ENCODE results near the gene LRCH1.

The LRCH1 gene

DNA sequence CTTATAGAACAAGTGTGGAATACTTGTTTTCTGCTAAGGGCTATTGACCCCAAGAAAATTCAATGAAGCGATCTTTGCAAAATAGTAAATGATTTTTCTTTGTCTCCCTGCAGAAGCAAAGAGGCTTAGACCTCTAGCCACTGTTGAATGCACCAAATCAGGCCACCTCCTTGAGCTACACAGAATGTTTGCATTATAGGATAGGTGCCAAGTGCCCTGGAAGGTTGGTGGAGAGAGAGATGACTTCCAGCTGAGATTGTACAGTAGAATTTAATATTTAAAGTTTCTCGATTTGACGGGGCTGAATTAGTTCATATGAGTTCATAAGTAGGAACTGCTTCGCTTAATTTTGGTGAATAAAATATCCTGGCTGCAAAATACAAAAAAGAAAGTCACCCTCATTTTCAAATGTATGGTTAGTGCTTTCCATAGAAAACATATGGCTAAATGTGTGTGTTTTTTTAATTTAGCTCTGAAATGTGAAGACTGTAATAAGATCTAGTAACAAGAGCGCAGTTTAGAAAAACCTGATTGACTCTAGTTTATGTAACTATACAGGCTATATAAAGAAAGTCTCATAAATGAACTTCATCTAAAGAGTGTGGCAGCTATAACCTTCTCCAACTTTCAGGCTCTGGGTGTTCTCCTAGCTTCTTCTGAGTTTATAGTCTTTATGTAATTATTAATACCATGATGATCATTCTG is 41.6 kb downstream of the LRCH1 start:
- Histone ChIP-seq H3K4me1 (ENCODE audit: insufficient read depth, low read length) (peaks cover 3% of the 10 kb centered on the region), H2AFZ (ENCODE audit: low read depth, low read length) (no peak overlapping the region), H3K9me3 (ENCODE audit: low read length) (no peaks in the 10 kb centered on the region), H3K4me3 (ENCODE audit: low read length) (no peak overlapping the region), H3K36me3 (ENCODE audit: insufficient read depth, low read length) (no peaks in the 10 kb centered on the region), H3K27me3 (ENCODE audit: insufficient read depth, low read length) (no peaks in the 10 kb centered on the region)

- Histone ChIP-seq H3K4me3 (ENCODE audit: low read length) (no peak overlapping the region), H3K27me3 (ENCODE audit: insufficient read depth, low read length) (no peaks in the 10 kb centered on the region), H3K9me3 (ENCODE audit: low read length) (no peaks in the 10 kb centered on the region), H3K4me1 (ENCODE audit: insufficient read depth, low read length) (peaks cover 3% of the 10 kb centered on the region), H3K36me3 (ENCODE audit: insufficient read depth, low read length) (no peaks in the 10 kb centered on the region), H2AFZ (ENCODE audit: low read depth, low read length) (no peak overlapping the region)
These were observed 42.3 kb downstream of the LRCH1 start for GRCh38 chr13:46595136-46595884.

DNA sequence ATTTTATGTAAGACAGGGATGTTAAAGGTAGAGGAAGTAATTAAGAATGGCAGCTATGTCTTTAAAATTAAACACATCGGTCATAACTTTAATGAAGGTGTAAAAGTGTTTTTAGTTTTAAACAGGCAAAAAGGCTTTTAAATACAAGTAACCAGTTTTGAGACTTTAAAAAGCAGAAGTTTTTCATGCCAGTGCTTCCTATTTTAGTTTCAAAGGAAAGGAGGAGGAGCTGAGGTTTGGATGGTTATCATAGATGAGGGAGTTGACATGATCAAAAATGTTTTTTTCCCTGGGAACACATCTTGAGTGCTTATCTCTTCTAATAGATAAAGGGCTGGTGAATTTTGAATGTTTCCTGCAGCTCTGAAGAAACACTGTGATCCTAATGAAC is 42.9 kb downstream of the LRCH1 start:
- Histone ChIP-seq H3K4me3 (ENCODE audit: low read length) (no peak overlapping the region), H3K9me3 (ENCODE audit: low read length) (no peaks in the 10 kb centered on the region), H3K4me1 (ENCODE audit: insufficient read depth, low read length) (peaks cover 3% of the 10 kb centered on the region), H3K36me3 (ENCODE audit: insufficient read depth, low read length) (no peaks in the 10 kb centered on the region), H3K27me3 (ENCODE audit: insufficient read depth, low read length) (no peaks in the 10 kb centered on the region), H2AFZ (ENCODE audit: low read depth, low read length) (no peak overlapping the region)

GRCh38 chr13:46596466-46596865 is 43.5 kb downstream of the LRCH1 start:
- Histone ChIP-seq H3K4me1 (ENCODE audit: insufficient read depth, low read length) (peaks cover 3% of the 10 kb centered on the region), H3K4me3 (ENCODE audit: low read length) (no peak overlapping the region), H3K36me3 (ENCODE audit: insufficient read depth, low read length) (no peaks in the 10 kb centered on the region), H3K27me3 (ENCODE audit: insufficient read depth, low read length) (no peaks in the 10 kb centered on the region), H2AFZ (ENCODE audit: low read depth, low read length) (no peak overlapping the region), H3K9me3 (ENCODE audit: low read length) (no peaks in the 10 kb centered on the region)

DNA sequence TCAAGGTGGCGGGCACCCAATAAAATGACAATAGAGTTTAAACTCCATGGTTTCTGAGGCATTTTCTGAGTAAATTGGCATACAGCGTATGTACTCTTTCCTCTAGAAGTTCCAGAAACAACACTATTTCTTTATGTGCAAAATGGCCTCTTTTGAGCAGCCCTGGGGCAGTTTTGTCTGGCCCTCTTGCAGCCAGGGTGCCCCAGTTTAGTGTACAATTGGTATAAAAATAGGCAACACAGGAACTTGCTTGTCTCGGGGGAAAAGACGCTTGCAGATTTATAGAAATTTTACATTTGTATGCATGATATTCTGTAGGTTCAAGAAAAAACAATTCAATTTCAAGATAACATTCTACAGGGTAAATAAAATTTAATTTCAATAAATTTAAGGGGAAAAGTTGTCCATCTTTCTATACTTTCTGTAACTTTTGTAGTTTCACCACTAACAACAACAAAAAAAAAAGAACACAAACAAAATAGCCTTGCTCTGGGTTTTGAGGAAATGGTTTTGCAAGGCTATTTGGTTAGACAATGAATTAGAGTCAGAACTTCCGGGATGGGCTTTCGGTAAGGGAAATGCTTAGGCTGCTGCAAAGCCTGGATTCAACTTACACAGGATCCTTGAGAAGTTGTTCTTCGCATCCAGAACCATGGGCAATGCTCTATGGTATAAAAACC is 45.3 kb downstream of the LRCH1 start:
- Histone ChIP-seq H3K27me3 (ENCODE audit: insufficient read depth, low read length) (no peaks in the 10 kb centered on the region), H3K36me3 (ENCODE audit: insufficient read depth, low read length) (no peaks in the 10 kb centered on the region), H3K4me1 (ENCODE audit: insufficient read depth, low read length) (peaks cover 3% of the 10 kb centered on the region), H3K9me3 (ENCODE audit: low read length) (no peaks in the 10 kb centered on the region), H2AFZ (ENCODE audit: low read depth, low read length) (no peak overlapping the region), H3K4me3 (ENCODE audit: low read length) (no peak overlapping the region)

DNA sequence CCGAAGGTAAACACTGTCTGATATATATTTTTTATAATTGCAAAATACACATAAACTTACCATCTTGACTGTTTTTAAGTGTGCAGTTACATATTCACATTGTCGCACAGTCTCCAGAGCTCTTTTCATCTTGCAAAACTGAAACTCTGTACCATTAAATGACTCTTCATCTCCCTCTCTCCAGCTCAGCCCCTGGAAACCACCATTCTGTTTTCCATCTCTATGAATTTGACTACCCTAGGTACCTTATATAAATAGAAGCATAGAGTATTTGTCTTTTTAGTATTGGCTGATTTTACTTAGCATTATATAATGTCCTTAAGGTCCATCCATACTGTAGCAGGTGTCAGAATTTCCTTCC is 45.8 kb downstream of the LRCH1 start:
- no peak overlapping the region for H2AFZ ChIP-seq (ENCODE audit: low read depth, low read length)
- peaks cover 3% of the 10 kb centered on the region for H3K4me1 ChIP-seq (ENCODE audit: insufficient read depth, low read length)
- no peaks in the 10 kb centered on the region for H3K9me3 ChIP-seq (ENCODE audit: low read length)
- H3K27me3 ChIP-seq (ENCODE audit: insufficient read depth, low read length) = no peaks in the 10 kb centered on the region
- H3K36me3 ChIP-seq (ENCODE audit: insufficient read depth, low read length) = no peaks in the 10 kb centered on the region
- H3K4me3 ChIP-seq (ENCODE audit: low read length) = no peak overlapping the region

DNA sequence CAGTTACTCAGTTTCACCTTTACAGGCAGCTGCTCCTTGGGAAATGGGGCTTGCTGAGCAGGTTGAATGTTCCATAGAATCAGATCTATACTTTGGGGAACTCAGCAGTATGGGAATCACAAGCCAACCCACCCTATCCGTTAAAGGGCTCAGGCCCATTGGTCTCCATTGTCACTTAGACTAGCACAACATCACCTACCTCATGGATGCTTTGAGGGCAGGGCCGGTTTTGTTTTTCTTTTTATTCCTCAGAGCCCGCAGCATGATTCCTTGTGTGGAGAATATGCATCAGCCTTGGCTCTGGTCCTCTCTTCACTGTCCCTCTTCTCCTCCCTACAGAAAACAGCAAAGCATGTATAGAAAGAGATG is 48.0 kb downstream of the LRCH1 start:
- no peaks in the 10 kb centered on the region for H3K9me3 ChIP-seq (ENCODE audit: low read length)
- H2AFZ ChIP-seq (ENCODE audit: low read depth, low read length) = no peak overlapping the region
- H3K27me3 ChIP-seq (ENCODE audit: insufficient read depth, low read length) = no peaks in the 10 kb centered on the region
- no peak overlapping the region for H3K4me3 ChIP-seq (ENCODE audit: low read length)
- H3K4me1 ChIP-seq (ENCODE audit: insufficient read depth, low read length) = peaks cover 2% of the 10 kb centered on the region
- H3K36me3 ChIP-seq (ENCODE audit: insufficient read depth, low read length) = no peaks in the 10 kb centered on the region

GRCh38 chr13:46602531-46602930 is 49.6 kb downstream of the LRCH1 start:
- Histone ChIP-seq H3K4me3 (ENCODE audit: low read length) (no peak overlapping the region), H2AFZ (ENCODE audit: low read depth, low read length) (no peak overlapping the region), H3K27me3 (ENCODE audit: insufficient read depth, low read length) (no peaks in the 10 kb centered on the region)

DNA sequence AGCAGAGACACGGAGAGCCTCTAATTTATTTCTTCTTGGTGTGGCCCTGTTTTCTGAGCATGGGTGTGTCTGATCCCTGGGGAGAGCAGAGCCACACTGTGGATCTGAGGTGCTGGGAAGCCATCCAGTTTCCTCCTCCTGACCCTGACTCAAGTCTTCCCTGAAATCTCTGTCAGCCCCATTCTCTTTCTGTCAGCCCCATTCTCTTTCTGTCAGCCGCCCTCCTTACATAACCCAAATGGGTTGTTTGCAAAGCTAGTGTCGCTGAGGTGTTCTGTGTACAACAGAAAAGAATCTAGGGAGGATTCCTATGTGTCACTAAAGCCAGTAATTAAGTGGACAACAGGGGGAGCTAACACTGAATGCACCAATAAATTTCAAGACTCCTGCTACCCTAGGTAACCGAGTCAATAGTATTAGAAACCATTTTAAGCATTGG is 50.2 kb downstream of the LRCH1 start:
- Histone ChIP-seq H3K4me3 (ENCODE audit: low read length) (no peak overlapping the region), H3K36me3 (ENCODE audit: insufficient read depth, low read length) (no peaks in the 10 kb centered on the region), H3K9me3 (ENCODE audit: low read length) (no peaks in the 10 kb centered on the region), H3K4me1 (ENCODE audit: insufficient read depth, low read length) (no peaks in the 10 kb centered on the region), H3K27me3 (ENCODE audit: insufficient read depth, low read length) (no peaks in the 10 kb centered on the region), H2AFZ (ENCODE audit: low read depth, low read length) (no peak overlapping the region)

More at GRCh38 chr13:46602531-46602930, 49.6 kb downstream of the LRCH1 start:
- H3K36me3 ChIP-seq (ENCODE audit: insufficient read depth, low read length) = no peaks in the 10 kb centered on the region
- H3K9me3 ChIP-seq (ENCODE audit: low read length) = no peaks in the 10 kb centered on the region
- no peaks in the 10 kb centered on the region for H3K4me1 ChIP-seq (ENCODE audit: insufficient read depth, low read length)

DNA sequence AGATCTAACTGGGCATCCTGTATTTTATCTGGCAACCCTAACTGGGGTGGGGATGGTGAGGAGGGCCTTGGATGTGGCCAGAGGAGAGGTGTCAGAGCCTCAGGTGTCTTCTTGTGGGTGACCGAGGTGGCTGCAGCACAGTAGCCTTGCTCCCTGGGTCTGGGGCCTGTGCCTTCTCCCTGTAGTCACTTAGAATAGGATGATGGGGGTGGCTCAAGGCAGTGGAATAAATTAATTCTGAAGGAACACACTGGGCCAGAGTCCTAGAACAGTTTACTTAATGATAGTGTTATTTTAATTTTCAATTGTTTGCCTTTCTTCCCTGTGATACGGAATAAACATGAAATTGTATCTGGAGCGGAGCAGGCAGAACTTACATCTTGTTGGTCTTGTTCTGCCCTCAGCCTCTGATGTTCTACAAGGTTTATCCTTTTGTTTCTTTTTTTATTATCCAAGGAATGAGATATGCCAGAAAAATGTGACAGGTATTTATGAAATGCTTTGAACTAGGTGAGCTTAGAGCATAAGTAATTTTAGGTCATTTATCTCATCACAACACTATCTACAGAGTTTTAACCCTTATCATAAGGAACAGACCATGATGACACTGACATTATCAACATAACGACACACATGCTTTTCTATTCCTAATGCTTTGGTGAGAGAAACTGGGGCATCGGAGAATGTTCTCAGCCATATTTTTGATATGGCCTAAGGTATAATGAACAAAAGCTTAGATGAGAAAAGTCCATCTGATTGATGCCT is 51.4 kb downstream of the LRCH1 start:
- Histone ChIP-seq H3K27me3 (ENCODE audit: insufficient read depth, low read length) (no peaks in the 10 kb centered on the region), H3K4me3 (ENCODE audit: low read length) (no peak overlapping the region), H3K4me1 (ENCODE audit: insufficient read depth, low read length) (no peaks in the 10 kb centered on the region), H2AFZ (ENCODE audit: low read depth, low read length) (no peak overlapping the region), H3K36me3 (ENCODE audit: insufficient read depth, low read length) (no peaks in the 10 kb centered on the region), H3K9me3 (ENCODE audit: low read length) (no peaks in the 10 kb centered on the region)

DNA sequence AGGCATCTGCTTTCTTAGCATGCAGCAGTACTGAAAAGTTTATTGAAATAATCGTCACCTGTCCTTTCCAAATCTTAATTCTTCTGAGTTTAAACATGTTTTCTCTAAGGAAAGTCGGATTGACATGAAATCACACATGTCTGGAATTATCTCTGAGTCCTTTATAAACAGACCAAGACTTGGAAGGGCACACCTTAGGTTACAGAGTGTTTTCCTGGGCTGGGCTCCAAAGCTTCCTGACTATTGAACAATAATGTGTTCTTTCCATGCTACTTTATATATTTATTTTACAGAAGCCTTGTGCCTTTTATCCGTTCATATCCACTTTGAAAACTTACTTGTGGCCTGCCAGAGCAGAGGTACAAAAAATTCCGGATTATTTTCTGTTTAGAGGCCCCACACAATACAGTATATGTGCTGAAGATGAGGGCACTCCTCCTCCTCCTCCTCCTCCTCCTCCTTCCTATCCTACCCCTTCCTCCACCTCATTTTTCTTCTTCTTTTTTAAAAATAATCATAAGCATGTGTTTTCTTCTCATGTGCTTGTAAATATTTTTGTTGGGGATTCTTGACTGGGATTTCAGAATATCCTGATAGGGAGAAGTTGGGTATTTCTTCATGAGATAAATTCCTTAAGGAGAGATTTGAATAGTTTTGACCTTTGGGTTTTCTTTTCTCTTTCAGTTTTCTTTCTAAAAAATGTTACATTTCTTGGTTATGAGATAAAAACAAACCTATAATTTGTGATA is 52.3 kb downstream of the LRCH1 start:
- H3K27me3 ChIP-seq (ENCODE audit: insufficient read depth, low read length) = no peaks in the 10 kb centered on the region

DNA sequence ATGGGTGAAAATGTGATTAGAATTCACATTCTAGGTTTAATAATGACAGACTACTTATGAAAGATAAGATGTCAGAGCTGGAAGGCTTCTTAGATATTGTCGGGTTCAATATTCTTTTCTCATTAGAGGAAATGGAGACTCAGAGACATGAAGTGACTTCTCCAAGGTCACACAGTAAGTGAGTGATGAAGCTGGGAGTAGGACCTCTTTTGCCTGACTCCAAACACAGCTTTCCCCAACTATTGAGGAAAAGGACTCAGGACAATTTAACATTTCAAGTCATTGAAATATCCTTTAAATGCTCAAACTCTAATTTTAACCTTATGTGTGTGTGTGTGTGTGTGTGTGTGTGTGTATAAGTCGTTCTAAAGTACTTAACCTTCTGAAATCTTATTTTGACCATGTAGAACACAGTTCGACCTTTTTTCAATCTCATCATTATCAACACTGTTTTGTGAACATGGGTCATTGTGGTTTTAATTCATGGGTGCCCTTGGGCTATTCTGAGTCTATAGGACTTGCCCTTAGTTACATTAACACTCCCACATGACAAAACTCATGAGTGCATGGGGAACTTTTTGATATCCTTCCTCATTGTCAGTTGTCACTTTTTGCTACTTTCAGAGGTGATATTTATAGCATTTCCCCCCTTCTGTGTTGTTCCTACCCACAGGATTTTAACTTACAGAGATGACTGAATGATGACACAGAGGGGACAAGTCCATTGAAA is 53.0 kb downstream of the LRCH1 start:
- no peak overlapping the region for H2AFZ ChIP-seq (ENCODE audit: low read depth, low read length)
- H3K4me3 ChIP-seq (ENCODE audit: low read length) = no peak overlapping the region
- H3K27me3 ChIP-seq (ENCODE audit: insufficient read depth, low read length) = no peaks in the 10 kb centered on the region
- no peaks in the 10 kb centered on the region for H3K36me3 ChIP-seq (ENCODE audit: insufficient read depth, low read length)
- H3K4me1 ChIP-seq (ENCODE audit: insufficient read depth, low read length) = no peaks in the 10 kb centered on the region
- H3K9me3 ChIP-seq (ENCODE audit: low read length) = no peaks in the 10 kb centered on the region

More for the DNA sequence above, 52.3 kb downstream of the LRCH1 start:
- Histone ChIP-seq H3K9me3 (ENCODE audit: low read length) (no peaks in the 10 kb centered on the region), H3K4me3 (ENCODE audit: low read length) (no peak overlapping the region), H2AFZ (ENCODE audit: low read depth, low read length) (no peak overlapping the region), H3K36me3 (ENCODE audit: insufficient read depth, low read length) (no peaks in the 10 kb centered on the region), H3K4me1 (ENCODE audit: insufficient read depth, low read length) (no peaks in the 10 kb centered on the region)

Data from neuron (in vitro differentiated cells).